ENCODE measurements around the gene KPNA1.
"Not testable (repeated sequence)": the region's sequence is repeated elsewhere in the genome, so short reads cannot be mapped to it uniquely, and the experiment has no call there.

Gene KPNA1

GRCh38 chr3:122516846-122517360 lies 2.2 kb upstream of the KPNA1 start:
- no peak for DNase-seq

GRCh38 chr3:122515870-122516269 lies 1.1 kb upstream of the KPNA1 start:
- DNase-seq = no peak

GRCh38 chr3:122515020-122515468 lies 305 bp upstream of the KPNA1 start:
- DNase-seq = no peak

- no peak for DNase-seq
Measured at GRCh38 chr3:122513386-122514122, 1.2 kb downstream of the KPNA1 start.

GRCh38 chr3:122512284-122512683 lies 2.5 kb downstream of the KPNA1 start:
- no peak for DNase-seq

GRCh38 chr3:122510878-122511535 lies 3.7 kb downstream of the KPNA1 start:
- no peak for DNase-seq

GRCh38 chr3:122508944-122509343 lies 5.8 kb downstream of the KPNA1 start:
- DNase-seq = not testable (repeated sequence)

GRCh38 chr3:122508135-122508914 lies 6.4 kb downstream of the KPNA1 start:
- no peak for DNase-seq

GRCh38 chr3:122506450-122506849 lies 8.3 kb downstream of the KPNA1 start:
- no peak for DNase-seq

GRCh38 chr3:122505676-122506075 lies 9.1 kb downstream of the KPNA1 start:
- DNase-seq = no peak

GRCh38 chr3:122502941-122503340 lies 11.8 kb downstream of the KPNA1 start:
- no peak for DNase-seq

- no peak for DNase-seq
Measured at GRCh38 chr3:122502139-122502538, 12.6 kb downstream of the KPNA1 start.

GRCh38 chr3:122500964-122501363 lies 13.8 kb downstream of the KPNA1 start:
- DNase-seq = not testable (repeated sequence)

- DNase-seq = no peak
Measured at GRCh38 chr3:122498152-122498551, 16.6 kb downstream of the KPNA1 start.

- DNase-seq = no peak
Measured at GRCh38 chr3:122497425-122497824, 17.3 kb downstream of the KPNA1 start.

- no peak for DNase-seq
Measured at GRCh38 chr3:122496508-122496907, 18.2 kb downstream of the KPNA1 start.

GRCh38 chr3:122493296-122493695 lies 21.4 kb downstream of the KPNA1 start:
- no peak for DNase-seq

- DNase-seq = no peak
Measured at GRCh38 chr3:122488262-122488973, 26.3 kb downstream of the KPNA1 start.

- no peak for DNase-seq
Measured at GRCh38 chr3:122484985-122485384, 29.8 kb downstream of the KPNA1 start.

GRCh38 chr3:122481390-122481789 lies 33.3 kb downstream of the KPNA1 start:
- no peak for DNase-seq

GRCh38 chr3:122476532-122476931 lies 38.2 kb downstream of the KPNA1 start:
- no peak for DNase-seq

- DNase-seq = no peak
Measured at GRCh38 chr3:122475316-122475715, 39.4 kb downstream of the KPNA1 start.

- DNase-seq = no peak
Measured at GRCh38 chr3:122469659-122470058, 45.1 kb downstream of the KPNA1 start.
